ENCODE measurements around the gene FAM161A.

Gene FAM161A

DNA sequence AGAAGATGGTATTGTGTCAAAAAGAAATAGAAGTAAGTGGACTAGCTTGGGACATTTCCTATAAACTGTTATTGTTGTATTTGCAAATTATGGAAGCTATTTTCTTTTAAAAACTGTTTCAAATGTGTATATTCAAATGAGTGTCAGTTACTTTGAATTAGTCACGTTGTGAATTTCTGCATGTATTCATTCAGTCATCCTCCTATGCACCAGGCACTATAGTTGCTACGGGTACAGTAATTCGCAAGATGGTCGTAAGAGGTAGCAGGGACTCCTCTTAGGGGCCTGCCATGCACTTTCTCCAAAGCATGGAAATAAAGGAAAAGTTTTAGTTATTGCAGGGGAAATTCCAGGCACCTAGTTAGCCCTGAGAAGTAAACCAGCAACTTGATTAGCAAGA lies 51.3 kb downstream of the FAM161A start:
- TF ChIP-seq TAF1 (IDR thresholded peaks at IDR 0.05; ENCODE audit: borderline replicate concordance, insufficient read depth, low read length) (no peak), FOXP2 (optimal IDR thresholded peaks at IDR 0.05; ENCODE audit: borderline replicate concordance, extremely low read depth, extremely low read length, insufficient read depth) (no peak), POLR2AphosphoS5 (IDR thresholded peaks at IDR 0.05; ENCODE audit: low read depth, low read length) (no peak), SIN3A (IDR thresholded peaks at IDR 0.05; ENCODE audit: borderline replicate concordance, insufficient read depth, low read length) (no peak)
- TF ChIP-seq, protein P1, sequence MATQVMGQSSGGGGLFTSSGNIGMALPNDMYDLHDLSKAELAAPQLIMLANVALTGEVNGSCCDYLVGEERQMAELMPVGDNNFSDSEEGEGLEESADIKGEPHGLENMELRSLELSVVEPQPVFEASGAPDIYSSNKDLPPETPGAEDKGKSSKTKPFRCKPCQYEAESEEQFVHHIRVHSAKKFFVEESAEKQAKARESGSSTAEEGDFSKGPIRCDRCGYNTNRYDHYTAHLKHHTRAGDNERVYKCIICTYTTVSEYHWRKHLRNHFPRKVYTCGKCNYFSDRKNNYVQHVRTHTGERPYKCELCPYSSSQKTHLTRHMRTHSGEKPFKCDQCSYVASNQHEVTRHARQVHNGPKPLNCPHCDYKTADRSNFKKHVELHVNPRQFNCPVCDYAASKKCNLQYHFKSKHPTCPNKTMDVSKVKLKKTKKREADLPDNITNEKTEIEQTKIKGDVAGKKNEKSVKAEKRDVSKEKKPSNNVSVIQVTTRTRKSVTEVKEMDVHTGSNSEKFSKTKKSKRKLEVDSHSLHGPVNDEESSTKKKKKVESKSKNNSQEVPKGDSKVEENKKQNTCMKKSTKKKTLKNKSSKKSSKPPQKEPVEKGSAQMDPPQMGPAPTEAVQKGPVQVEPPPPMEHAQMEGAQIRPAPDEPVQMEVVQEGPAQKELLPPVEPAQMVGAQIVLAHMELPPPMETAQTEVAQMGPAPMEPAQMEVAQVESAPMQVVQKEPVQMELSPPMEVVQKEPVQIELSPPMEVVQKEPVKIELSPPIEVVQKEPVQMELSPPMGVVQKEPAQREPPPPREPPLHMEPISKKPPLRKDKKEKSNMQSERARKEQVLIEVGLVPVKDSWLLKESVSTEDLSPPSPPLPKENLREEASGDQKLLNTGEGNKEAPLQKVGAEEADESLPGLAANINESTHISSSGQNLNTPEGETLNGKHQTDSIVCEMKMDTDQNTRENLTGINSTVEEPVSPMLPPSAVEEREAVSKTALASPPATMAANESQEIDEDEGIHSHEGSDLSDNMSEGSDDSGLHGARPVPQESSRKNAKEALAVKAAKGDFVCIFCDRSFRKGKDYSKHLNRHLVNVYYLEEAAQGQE (IDR thresholded peaks at IDR 0.05; ENCODE audit: insufficient read depth in 1 of 2, low read depth in 2 of 2, low read length in 2 of 2), result no peak

DNA sequence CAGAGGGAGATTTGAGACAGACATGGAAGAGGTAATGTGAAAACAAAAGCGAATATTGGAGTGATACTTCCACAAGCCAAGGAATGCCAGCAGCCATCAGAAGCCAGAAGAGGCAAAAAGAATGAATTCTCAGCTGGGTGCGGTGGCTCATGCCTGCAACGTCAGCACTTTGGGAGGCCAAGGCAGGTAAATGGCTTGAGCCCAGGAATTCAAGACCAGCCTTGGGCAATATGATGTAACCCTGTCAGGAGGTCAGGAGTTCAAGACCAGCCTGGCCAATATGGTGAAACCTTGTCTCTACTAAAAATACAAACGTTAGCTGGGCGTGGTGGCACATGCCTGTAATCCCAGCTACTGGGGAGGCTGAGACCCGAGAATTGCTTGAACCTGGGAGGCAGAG lies 54.8 kb downstream of the FAM161A start:
- TF ChIP-seq, protein P1 (IDR thresholded peaks at IDR 0.05; ENCODE audit: insufficient read depth in 1 of 2, low read depth in 2 of 2, low read length in 2 of 2), result no peak
- no peak for TF ChIP-seq TAF1 (IDR thresholded peaks at IDR 0.05; ENCODE audit: borderline replicate concordance, insufficient read depth, low read length)
- TF ChIP-seq POLR2AphosphoS5 (IDR thresholded peaks at IDR 0.05; ENCODE audit: low read depth, low read length), result no peak
- TF ChIP-seq SIN3A (IDR thresholded peaks at IDR 0.05; ENCODE audit: borderline replicate concordance, insufficient read depth, low read length), result no peak
- TF ChIP-seq FOXP2 (optimal IDR thresholded peaks at IDR 0.05; ENCODE audit: borderline replicate concordance, extremely low read depth, extremely low read length, insufficient read depth), result no peak

DNA sequence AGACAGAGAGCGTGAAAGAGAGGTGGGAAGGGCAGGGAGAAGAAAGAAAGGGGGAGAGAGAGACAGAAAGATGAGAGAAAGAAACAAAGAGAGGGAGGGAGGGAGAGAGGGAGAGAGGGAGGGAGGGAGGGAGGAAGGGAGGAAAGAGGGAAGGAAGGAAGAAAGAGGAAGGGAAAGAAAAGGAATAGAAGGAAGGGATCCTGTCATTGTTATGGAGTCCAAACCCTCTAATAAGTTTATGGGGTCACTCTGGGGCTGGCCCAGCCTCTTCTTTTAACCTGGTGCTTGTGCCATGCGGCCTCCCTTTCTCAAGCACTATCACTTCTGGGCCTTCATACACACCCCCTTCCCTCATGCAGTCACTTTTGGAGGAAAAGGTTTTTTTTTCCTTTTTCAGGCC lies 58.5 kb downstream of the FAM161A start:
- TF ChIP-seq, protein P1 (IDR thresholded peaks at IDR 0.05; ENCODE audit: insufficient read depth in 1 of 2, low read depth in 2 of 2, low read length in 2 of 2), result no peak

DNA sequence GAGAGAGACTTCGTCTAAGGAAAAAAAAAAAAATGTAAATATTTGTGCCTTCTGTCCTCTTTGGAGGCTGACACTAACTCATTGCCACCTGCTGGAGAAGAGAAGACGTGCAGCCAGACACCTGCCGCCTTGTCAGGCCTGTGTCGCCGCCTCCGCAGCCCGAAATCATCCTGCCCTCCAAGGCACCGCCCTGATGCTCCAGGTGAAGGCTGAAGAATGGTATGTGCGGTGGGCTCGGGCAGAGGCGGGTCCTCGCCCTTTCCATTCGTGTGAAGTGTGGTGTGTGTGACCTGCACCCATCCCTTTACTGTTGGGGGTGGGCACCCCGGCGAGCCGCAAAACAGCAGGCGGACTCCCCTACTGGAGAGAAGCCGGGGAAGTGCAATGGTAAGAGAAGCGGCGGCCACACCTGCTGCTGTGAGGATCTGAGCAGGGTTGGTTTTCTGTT lies 60.4 kb downstream of the FAM161A start:
- TF ChIP-seq FOXP2 (optimal IDR thresholded peaks at IDR 0.05; ENCODE audit: borderline replicate concordance, extremely low read depth, extremely low read length, insufficient read depth) (no peak), TAF1 (IDR thresholded peaks at IDR 0.05; ENCODE audit: borderline replicate concordance, insufficient read depth, low read length) (no peak), SIN3A (IDR thresholded peaks at IDR 0.05; ENCODE audit: borderline replicate concordance, insufficient read depth, low read length) (no peak), POLR2AphosphoS5 (IDR thresholded peaks at IDR 0.05; ENCODE audit: low read depth, low read length) (no peak)
- TF ChIP-seq, protein P1 (IDR thresholded peaks at IDR 0.05; ENCODE audit: insufficient read depth in 1 of 2, low read depth in 2 of 2, low read length in 2 of 2), result no peak

DNA sequence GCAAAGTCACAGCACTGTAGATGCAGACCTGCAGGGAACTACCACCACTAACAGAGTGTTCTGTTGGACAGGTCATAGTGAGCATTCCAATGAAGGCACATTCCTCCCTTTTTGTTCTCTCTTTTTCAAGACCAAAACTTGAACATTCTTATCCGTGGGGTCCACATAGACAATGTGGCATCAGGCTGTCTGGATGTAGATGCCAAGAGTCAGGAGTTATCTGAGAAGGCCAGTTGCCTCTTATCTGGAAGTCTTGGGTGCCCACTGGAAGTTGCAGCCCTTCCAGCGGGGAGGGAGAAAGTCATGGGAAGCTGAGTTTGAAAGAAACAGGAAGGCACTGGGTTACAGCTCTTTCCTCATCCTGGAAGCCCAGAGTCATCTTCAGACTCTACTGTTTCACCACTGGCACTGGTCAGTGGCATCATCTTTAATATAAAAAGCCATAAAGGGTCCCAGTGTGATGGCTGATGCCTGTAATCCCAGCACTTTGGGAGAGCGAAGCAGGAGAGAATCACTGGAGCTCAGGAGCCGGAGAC lies 61.4 kb downstream of the FAM161A start:
- no peak for TF ChIP-seq FOXP2 (optimal IDR thresholded peaks at IDR 0.05; ENCODE audit: borderline replicate concordance, extremely low read depth, extremely low read length, insufficient read depth)
- no peak for TF ChIP-seq POLR2AphosphoS5 (IDR thresholded peaks at IDR 0.05; ENCODE audit: low read depth, low read length)

Measured in PFSK-1 (cell line).